Stimulated activated CD4-positive, alpha-beta T cell treated with anti-CD3 and anti-CD28 coated beads, Interleukin-4, amount 100 ng/mL, for 24 hours (primary cell): ENCODE measurements around the gene SLC38A11.
"Not testable (repeated sequence)": the region's sequence is repeated elsewhere in the genome, so short reads cannot be mapped to it uniquely, and the experiment has no call there.

Experiments used
- DNase-seq: peaks from one replicate; pipeline ENCODE4 v3.0.0-alpha.2; 2020

SLC38A11 gene

DNA sequence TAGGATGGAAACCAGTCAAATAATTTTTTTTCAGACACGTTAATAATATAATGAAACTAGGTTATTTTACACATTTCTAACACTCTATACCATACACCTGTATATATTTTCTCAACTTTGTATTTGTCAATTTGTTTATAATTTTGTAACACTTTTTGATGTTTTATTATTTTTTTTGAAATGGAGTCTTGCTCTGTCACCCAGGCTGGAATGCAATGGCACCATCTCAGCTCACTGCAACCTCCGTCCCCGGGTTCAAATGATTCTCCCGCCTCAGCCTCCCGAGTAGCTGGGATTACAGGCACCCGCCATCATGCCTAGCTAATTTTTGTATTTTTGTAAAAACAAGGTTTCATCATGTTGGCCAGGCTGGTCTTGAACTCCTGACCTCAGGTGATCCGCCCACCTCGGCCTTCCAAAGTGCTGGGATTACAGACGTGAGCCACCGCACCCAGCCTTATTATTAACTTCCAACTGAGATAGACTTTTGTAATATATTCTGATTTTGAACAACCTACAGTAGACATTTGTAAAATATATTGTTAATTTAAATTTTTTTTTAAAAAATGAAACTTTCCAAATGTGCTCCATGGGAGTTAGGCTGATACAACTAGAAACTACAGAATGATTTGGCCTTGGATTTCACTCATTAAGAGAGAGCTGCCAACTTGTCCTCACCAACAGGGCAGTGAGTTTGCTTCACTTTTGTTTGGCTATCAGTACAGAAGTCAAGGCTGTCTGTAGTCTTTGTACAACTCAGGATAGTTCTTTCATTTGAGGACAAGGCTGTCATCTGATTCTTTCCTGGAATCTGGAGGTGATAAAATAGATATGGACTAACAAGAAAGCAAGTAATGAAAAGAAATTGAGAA, 79.8 kb downstream of the SLC38A11 start:
- no peak for DNase-seq

GRCh38 chr2:164873210-164873908, 82.0 kb downstream of the SLC38A11 start:
- no peak for DNase-seq

DNA sequence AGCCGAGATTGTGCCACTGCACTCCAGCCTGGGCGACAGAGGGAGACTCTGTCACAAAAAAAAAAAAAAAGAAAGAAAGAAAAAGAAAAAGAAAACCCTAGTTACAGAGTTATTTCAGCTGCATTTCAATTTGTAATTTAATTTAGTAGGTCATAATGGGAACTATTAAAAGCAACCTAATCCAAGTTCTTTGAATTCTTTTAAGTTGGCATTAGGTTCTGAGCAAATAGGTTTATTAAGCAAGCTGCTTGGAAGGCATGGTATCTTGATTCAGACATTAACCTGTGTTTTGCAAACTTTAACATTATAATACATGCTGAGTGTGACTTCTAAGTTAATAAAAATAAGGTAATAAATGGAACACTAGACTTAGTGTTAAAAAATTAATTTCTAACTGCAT, 83.9 kb downstream of the SLC38A11 start:
- no peak for DNase-seq

- DNase-seq: no peak
Measured at GRCh38 chr2:164869420-164869772, 85.9 kb downstream of the SLC38A11 start.

GRCh38 chr2:164868563-164869419, 86.5 kb downstream of the SLC38A11 start:
- no peak for DNase-seq

- DNase-seq: no peak
Measured at GRCh38 chr2:164867779-164868397, 87.4 kb downstream of the SLC38A11 start.

- not testable (repeated sequence) for DNase-seq
Measured at GRCh38 chr2:164866381-164866780, 88.9 kb downstream of the SLC38A11 start.

- DNase-seq: no peak
Measured at GRCh38 chr2:164860694-164861042, 94.7 kb downstream of the SLC38A11 start.

DNA sequence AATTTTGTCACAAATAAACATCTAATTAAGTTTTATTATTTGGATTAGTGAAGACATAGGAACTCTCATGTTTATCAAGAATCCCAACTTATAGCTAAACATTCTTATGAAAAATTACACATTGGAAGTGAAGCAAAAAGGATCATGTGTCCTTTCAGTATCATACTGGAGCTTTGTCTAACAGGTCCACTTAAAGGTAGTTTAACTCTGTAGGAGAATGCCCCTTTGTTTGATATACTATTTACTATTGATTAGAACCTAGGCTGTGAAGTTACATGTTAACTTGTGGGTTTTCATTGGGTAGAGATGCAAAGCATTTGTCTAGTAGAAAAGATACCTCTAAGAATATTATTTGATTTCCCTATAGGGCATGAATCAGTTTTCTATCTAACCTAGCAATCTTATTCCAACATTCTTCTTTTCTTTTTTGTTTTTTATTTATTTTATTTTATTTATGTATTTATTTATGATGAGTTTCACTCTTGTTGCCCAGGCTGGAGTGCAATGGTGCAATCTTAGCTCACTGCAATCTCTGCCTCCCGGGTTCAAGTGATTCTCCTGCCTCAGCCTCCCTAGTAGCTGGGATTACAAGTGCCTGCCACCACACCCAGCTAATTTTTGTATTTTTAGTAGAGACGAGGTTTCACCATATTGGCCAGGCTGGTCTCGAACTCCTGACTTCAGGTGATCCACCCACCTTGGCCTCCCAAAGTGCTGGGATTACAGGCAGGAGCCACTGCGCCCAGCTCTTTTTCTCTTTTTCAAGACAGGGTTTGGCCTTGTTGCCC, 95.2 kb downstream of the SLC38A11 start:
- DNase-seq: not testable (repeated sequence)

GRCh38 chr2:164859251-164859818, 96.0 kb downstream of the SLC38A11 start:
- DNase-seq: no peak

GRCh38 chr2:164852086-164852485, 103.2 kb downstream of the SLC38A11 start:
- DNase-seq: no peak

DNA sequence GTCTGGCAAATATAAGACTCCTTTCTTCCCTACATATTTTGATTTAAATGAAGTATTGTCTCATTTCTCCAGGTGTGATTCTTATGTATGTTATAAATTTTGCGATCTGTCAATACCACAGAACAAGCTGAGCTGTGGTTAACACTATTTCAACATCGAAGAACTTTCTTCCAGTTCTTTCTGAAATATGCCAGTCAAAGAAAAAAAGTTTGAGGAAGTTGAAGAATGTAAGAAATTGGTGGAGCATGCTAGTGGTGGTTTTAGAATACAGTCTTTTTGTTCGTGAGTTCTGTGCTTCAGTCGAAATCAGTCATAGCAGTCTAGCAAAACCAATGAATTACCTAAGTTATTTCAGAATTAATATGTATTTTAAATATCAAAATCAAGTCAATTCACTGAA, 105.1 kb downstream of the SLC38A11 start:
- no peak for DNase-seq

- no peak for DNase-seq
Measured at GRCh38 chr2:164849506-164849905, 105.8 kb downstream of the SLC38A11 start.

- DNase-seq: no peak
Measured at GRCh38 chr2:164847981-164848741, 107.2 kb downstream of the SLC38A11 start.

DNA sequence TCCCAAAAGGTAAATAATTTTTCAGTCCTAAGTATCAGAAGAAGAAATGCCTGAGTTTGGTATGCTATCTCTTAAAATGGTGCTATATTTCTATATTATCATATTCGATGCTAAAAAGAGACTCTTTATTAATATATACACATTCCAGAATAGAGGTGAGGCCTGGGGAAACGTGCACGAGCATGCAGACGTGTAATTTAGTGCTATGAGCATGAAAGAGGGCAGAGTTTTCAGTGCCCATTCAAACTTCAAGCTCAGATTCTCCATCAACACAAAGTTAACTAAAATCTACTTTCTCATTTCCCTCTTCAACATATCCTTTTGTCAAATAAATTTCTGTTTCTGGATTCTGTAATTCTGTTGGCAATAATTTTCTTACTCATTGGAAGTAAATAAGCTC, 108.0 kb downstream of the SLC38A11 start:
- no peak for DNase-seq

DNA sequence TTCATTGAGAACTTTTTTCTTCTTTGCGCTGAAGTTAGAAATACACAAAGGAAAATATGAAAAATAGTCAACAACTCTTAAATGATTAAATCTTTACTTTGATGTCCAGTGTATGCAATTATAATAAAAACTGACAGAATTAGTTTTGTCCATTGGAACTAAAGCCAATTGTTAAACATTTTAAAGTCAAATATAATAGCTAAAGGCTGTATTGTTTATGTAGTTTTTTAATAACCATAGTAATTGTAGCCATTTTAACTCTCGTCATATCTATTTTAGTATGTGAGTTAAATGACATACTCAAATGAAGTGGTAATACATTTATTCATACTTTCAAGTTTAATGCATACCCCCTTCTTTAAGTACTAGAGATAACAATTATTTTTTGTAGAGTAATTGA, 109.0 kb downstream of the SLC38A11 start:
- no peak for DNase-seq
